Fibroblast of skin of abdomen (primary cell): ENCODE results near the gene GABRA5.
"Not testable (repeated sequence)": the region's sequence is repeated elsewhere in the genome, so short reads cannot be mapped to it uniquely, and the experiment has no call there.

Experiments used
- DNase-seq: peaks from one replicate; pipeline ENCODE4 v3.0.0-alpha.2; 2013

GABRA5 gene

DNA sequence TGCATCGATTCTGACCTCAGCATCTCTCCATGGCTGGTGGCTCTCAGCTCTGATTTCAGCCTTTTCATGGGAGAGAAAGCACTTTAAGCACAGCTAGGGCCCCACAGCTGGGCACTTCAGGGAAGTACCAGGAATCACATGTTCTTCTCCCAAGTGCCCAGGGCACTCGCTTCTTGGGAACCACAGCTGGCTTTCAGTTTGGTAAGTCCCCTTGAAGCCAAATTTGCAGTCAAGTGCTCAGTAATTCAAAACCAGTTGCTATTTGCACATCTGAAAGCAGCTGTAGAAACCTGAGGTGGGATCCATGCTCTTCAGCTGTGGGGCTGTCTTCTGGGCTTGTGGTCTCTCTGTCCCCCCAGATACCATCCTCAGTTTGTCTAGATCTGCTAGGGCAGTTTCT is 12.8 kb downstream of the GABRA5 start:
- DNase-seq, result no peak

DNA sequence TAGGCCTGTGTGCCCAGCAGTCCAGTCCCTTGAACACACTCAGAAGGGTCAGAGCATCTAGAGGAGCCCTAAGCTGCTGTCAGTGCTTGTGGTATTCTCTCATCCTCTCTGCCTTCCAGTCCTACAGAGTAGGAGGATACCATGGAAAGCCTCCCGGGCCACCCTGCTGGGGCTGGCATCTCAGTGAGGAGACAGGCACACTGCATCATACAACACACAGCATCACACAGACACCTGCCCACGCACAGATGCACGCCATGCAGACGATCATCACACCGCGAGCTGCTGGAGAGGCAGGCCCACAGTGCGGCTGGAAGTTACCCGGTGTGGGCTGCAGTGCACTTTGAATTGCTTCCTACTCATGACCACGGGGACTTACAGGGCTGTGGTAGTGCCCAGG is 15.2 kb downstream of the GABRA5 start:
- DNase-seq, result no peak

DNA sequence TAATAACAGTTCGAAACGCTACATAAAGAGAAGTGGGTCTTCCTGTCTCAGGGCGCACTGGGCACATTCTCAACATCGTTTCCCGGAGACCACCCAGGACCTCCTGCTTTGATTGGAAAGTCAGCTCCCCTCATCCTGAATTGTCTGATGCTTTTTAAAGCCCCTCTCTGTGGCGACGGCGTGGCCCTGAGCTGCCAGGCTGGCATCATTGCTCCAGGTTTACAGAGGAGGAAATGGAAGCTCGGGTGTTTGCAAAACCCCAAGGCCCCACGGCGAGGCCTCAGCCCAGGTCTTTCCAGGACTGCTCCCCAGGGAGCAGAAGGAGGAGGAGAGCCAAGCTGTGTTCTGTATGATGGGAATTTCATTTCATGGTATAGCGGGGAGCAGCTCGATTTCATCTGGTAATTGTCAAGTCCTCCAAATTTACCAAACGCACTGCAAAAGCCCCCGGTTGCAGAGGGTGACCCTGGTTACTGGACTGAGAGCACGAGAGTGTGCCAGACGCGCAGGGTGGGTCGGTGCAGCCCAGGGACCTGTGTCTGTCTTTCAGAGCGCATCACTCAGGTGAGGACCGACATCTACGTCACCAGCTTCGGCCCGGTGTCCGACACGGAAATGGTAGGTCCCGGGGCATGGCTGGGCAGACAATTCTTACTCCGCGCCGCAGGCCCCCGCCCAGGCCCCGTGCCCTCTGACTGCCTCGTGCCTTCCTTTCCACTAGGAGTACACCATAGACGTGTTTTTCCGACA is 15.9 kb downstream of the GABRA5 start:
- no peak for DNase-seq

DNA sequence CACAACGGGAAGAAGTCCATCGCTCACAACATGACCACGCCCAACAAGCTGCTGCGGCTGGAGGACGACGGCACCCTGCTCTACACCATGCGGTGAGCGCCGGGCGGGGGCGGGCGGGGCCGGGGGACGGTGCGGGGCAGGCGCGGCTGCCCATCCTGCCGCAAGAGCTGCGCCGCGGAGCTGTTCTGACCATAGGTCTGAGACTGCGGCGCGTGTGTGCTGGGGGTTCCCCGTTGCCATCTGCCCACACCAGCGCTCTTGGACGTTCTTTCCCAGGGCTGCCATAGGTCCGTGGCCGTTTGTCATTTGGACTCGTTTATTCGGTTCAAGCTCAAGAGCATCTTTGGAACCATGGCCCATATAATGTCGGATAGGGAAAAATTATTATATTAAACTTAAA is 16.6 kb downstream of the GABRA5 start:
- DNase-seq, result no peak

GRCh38 chr15:26886566-26886965 is 19.7 kb downstream of the GABRA5 start:
- no peak for DNase-seq

- DNase-seq, result peak; percentile 58
Observed at GRCh38 chr15:26887926-26888666, 21.2 kb downstream of the GABRA5 start.

GRCh38 chr15:26888761-26889160 is 21.9 kb downstream of the GABRA5 start:
- DNase-seq, result no peak

GRCh38 chr15:26889298-26889898 is 22.5 kb downstream of the GABRA5 start:
- peak; percentile 66 for DNase-seq

DNA sequence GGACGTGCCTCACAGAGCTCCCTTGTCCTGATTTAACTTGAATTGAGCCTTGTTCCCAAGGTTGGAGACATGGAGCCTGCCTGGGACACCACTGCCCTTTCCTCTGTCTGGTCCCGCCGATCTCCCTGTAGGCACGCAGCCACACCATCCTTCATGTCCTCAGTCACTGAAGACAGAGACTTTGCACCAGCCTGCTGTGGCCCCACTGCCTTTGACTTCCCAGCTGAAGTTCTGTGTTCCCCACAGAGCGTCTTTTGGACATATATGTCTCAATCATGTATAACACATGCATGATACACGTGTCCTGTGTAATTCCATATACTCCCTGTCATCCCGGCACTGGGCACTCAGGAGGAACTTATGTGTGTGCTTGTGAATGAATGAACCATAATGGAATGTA is 23.6 kb downstream of the GABRA5 start:
- DNase-seq, result no peak

DNA sequence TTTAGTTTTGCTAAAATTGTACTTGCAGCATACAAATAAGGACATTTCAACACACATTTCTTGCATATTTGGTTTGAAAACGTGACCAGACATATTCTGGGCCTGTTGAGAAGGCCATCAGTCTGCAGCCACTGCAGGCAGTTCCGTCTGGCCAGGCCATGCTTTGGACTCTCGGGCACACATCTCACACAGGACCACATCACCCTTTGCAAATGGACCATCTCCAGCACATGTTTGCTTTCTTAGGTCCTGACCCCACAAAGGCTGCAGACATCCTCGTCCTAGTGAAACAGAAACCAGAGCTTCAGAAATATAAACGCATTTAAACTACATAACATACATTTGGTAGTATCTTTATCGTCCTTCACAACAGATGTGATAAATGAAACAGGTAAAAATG is 24.1 kb downstream of the GABRA5 start:
- no peak for DNase-seq

DNA sequence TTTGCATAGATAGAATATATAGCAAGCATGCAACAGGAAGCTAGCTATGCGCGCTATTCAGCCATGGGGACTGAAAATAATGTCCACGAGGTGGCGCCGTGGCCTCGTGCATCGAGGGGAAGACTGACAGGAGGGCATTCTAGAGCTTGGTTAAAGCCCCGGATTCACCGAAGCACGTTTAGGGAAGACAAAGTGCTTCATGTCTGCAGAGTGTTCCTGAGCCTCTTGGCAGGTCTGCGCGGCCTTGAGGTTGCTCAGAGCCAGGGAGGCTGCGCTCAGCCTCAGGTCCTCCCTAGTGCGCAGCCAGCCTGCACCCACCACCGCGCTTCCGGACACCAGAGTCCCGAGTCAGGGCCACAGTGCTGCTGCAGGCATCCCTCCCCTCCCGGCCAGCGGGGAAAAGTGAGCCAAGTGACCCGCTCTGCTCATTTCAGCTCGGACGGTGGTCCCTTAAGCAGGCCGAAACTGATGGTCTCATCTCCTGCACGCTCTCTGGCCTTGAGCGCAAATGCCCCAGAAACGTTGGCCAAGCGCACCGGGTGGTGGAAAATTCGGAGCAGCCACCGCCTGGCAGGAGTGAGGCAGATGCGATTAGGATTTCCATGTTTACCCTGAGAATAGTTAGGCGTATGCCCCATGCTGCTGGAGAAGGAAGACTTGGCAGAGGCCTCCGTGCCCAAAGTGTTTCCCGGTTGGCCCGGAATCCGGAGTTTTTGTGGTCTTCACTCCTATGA is 24.8 kb downstream of the GABRA5 start:
- peak; percentile 80 for DNase-seq

- no peak for DNase-seq
Observed at GRCh38 chr15:26892182-26892518, 25.3 kb downstream of the GABRA5 start.

DNA sequence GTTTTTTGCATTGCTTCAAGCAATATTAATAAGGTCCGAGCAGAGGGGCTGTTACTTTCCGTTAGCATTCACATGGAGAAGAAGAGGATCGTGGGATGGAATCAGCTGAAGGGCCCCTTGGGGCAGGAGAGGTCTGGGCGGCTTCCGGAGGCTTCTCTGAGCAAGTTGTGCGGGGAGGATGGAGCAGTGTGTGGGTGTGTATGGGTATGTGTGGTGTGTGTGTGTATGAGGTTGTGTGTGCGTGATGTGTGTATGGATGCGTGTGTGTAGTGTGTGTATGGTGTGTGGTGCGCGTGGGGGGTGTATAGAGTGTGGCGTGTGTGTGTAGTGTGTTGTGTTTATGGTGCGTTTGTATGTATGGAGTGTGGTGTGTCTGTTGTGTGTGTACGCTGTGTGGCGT is 25.8 kb downstream of the GABRA5 start:
- no peak for DNase-seq

DNA sequence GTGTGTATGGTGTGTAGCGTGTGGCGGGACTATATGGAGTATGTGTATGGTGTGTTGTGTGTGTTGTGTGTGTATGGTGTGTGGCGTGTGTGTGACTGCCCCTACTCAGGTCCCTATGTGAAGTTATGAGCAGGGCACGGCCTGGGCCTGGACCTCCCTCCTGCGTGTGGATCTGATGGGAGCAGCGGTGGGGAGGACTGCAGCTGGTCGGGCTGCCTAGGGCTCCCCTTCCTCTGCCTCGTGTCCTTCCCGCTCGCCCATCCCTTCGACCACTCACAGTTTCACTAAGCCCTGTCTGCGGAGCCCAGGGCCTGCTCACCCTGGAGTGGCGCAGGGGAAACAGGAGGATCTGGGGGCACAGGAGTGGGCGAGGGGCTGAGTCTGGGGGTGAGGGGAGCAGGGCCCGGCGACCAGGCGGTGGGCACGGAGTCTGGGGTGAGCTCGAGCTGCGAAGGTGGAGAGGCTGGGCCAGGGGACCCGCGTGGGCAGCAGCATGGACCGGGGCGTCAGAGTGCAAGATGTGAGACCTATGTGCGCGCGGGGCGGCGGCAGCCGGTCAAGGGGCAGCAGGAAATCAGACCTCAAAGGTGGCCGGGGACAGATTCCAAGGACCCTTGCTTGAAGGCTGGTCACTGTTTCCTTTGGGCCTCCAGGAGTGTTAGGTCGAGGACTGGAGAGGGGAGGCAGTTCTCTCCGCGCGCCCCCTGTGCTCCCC is 26.6 kb downstream of the GABRA5 start:
- no peak for DNase-seq

DNA sequence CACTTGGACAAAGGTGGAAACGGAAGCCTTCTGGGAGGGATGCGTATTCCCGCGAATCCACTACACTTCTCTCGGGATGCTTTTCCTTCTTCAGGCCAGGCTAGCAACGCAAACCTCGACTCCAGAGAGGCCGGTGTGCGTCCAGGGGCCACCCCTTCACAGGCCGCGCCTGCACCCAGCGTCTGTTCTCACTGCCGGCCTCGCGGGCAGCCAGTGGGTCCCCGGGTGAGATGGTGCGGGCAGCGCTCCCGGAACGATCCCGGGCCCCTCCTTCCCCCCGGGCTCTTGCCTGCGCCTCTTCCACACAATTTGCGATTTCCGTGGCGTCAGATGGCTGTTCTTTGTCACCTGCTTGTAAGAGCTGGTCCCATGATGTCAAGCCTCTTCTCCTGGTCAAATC is 27.3 kb downstream of the GABRA5 start:
- DNase-seq, result no peak

- DNase-seq, result not testable (repeated sequence)
Observed at GRCh38 chr15:26895346-26895745, 28.5 kb downstream of the GABRA5 start.

- DNase-seq, result no peak
Observed at GRCh38 chr15:26899658-26900057, 32.8 kb downstream of the GABRA5 start.

GRCh38 chr15:26901041-26901440 is 34.2 kb downstream of the GABRA5 start:
- no peak for DNase-seq

DNA sequence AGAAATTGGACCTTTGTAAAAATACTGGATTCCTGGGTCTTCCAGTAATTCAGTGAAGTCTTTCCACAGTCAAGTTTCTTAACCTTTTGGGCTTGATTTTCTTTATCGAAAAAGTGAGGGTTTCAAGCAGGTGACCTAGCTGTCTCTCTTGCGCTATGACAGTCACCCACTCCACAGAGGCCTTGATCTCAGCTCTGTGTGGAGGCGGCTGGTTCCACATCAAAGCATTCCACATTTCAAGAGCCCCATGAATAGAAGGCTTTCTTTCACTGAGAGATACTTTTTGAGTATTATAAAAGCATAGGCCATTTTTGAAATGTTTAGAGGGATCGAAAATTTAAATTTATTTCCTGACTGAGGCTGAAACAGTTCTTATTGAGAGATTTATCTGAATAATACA is 43.9 kb downstream of the GABRA5 start:
- no peak for DNase-seq

- DNase-seq, result no peak
Observed at GRCh38 chr15:26921433-26921832, 54.6 kb downstream of the GABRA5 start.

GRCh38 chr15:26926081-26926480 is 59.2 kb downstream of the GABRA5 start:
- DNase-seq, result no peak

GRCh38 chr15:26928051-26928450 is 61.2 kb downstream of the GABRA5 start:
- peak; percentile 73 for DNase-seq

GRCh38 chr15:26929588-26929987 is 62.7 kb downstream of the GABRA5 start:
- DNase-seq, result no peak
